ENCODE measurements around the gene ATP7B. TPM values are rescaled to one million over a fixed set of nuclear protein-coding genes. Genes with fewer than 3 reads are reported as not detected.

The ATP7B gene
- polyA plus RNA-seq, 4 donors, result 8.1 to 31.3 (median 13.5) TPM

GRCh38 chr13:52004511-52005170 is 6.6 kb downstream of the ATP7B start:
- Histone ChIP-seq H3K27me3 (ENCODE audit: control insufficient read depth in 3 of 3, insufficient read depth in 3 of 3, low read length in 3 of 3) (no peaks in the 10 kb centered on the region), H3K36me3 (ENCODE audit: control insufficient read depth in 3 of 3, insufficient read depth in 2 of 3, low read depth in 1 of 3, low read length in 3 of 3) (peaks cover 0 to 6% (median 0%) of the 10 kb centered on the region in 3 donors), H3K27ac (ENCODE audit: low read depth in 1 of 3, low read length in 2 of 3) (peak overlapping the region in 2 of 3 donors; percentile 39 to 65), H3K4me3 (ENCODE audit: low read depth in 1 of 3, low read length in 3 of 3) (peak overlapping the region in 1 of 3 donors; percentile 25), H3K4me1 (ENCODE audit: control insufficient read depth in 3 of 3, insufficient read depth in 2 of 3, low read depth in 1 of 3, low read length in 2 of 3) (peaks cover 0 to 66% (median 3%) of the 10 kb centered on the region in 3 donors), H3K9me3 (ENCODE audit: control insufficient read depth in 2 of 2, insufficient read depth in 1 of 2, low read depth in 1 of 2, low read length in 1 of 2) (no peaks in the 10 kb centered on the region)
- no peak for FAIRE-seq
- 30 to 60% (median 50%) methylated on average over 7 of the region's 7 CpGs for WGBS, 3 donors
- DNase-seq, result peak; percentile 48 to 81

- FAIRE-seq, result no peak
- H3K9me3 ChIP-seq (ENCODE audit: control insufficient read depth in 2 of 2, insufficient read depth in 1 of 2, low read depth in 1 of 2, low read length in 1 of 2), result no peaks in the 10 kb centered on the region
- H3K36me3 ChIP-seq (ENCODE audit: control insufficient read depth in 3 of 3, insufficient read depth in 2 of 3, low read depth in 1 of 3, low read length in 3 of 3), result peaks cover 0 to 6% (median 0%) of the 10 kb centered on the region in 3 donors
- DNase-seq, result peak; percentile 31 to 63
- H3K4me1 ChIP-seq (ENCODE audit: control insufficient read depth in 3 of 3, insufficient read depth in 2 of 3, low read depth in 1 of 3, low read length in 2 of 3), result peaks cover 3 to 77% (median 5%) of the 10 kb centered on the region in 3 donors
- peak overlapping the region in 1 of 3 donors; percentile 57 for H3K27ac ChIP-seq (ENCODE audit: low read depth in 1 of 3, low read length in 2 of 3)
- 34 to 68% (median 65%) methylated on average over 4 of the region's 4 CpGs for WGBS, 3 donors
- no peak overlapping the region for H3K4me3 ChIP-seq (ENCODE audit: low read depth in 1 of 3, low read length in 3 of 3)
- H3K27me3 ChIP-seq (ENCODE audit: control insufficient read depth in 3 of 3, insufficient read depth in 3 of 3, low read length in 3 of 3), result no peaks in the 10 kb centered on the region
Observed at GRCh38 chr13:52003541-52003940, 7.7 kb downstream of the ATP7B start.

- 68 to 78% (median 71%) methylated on average over 3 to 4 of the region's 4 CpGs for WGBS, 3 donors
- FAIRE-seq, result no peak
- Histone ChIP-seq H3K9me3 (ENCODE audit: control insufficient read depth in 2 of 2, insufficient read depth in 1 of 2, low read depth in 1 of 2, low read length in 1 of 2) (no peaks in the 10 kb centered on the region), H3K4me1 (ENCODE audit: control insufficient read depth in 3 of 3, insufficient read depth in 2 of 3, low read depth in 1 of 3, low read length in 2 of 3) (peaks cover 7 to 83% (median 7%) of the 10 kb centered on the region in 3 donors), H3K27me3 (ENCODE audit: control insufficient read depth in 3 of 3, insufficient read depth in 3 of 3, low read length in 3 of 3) (no peaks in the 10 kb centered on the region), H3K4me3 (ENCODE audit: low read depth in 1 of 3, low read length in 3 of 3) (no peak overlapping the region), H3K36me3 (ENCODE audit: control insufficient read depth in 3 of 3, insufficient read depth in 2 of 3, low read depth in 1 of 3, low read length in 3 of 3) (peaks cover 0 to 6% (median 2%) of the 10 kb centered on the region in 3 donors), H3K27ac (ENCODE audit: low read depth in 1 of 3, low read length in 2 of 3) (peak overlapping the region in 1 of 3 donors; percentile 57)
- DNase-seq, result no peak
Observed at GRCh38 chr13:52002361-52002760, 8.9 kb downstream of the ATP7B start.

- Histone ChIP-seq H3K4me1 (ENCODE audit: control insufficient read depth in 3 of 3, insufficient read depth in 2 of 3, low read depth in 1 of 3, low read length in 2 of 3) (peaks cover 8 to 83% (median 11%) of the 10 kb centered on the region in 3 donors), H3K27me3 (ENCODE audit: control insufficient read depth in 3 of 3, insufficient read depth in 3 of 3, low read length in 3 of 3) (no peaks in the 10 kb centered on the region), H3K36me3 (ENCODE audit: control insufficient read depth in 3 of 3, insufficient read depth in 2 of 3, low read depth in 1 of 3, low read length in 3 of 3) (peaks cover 0 to 8% (median 2%) of the 10 kb centered on the region in 3 donors), H3K27ac (ENCODE audit: low read depth in 1 of 3, low read length in 2 of 3) (no peak overlapping the region), H3K4me3 (ENCODE audit: low read depth in 1 of 3, low read length in 3 of 3) (no peak overlapping the region), H3K9me3 (ENCODE audit: control insufficient read depth in 2 of 2, insufficient read depth in 1 of 2, low read depth in 1 of 2, low read length in 1 of 2) (no peaks in the 10 kb centered on the region)
- no peak for FAIRE-seq
- peak in 1 of 2 donors; percentile 49 for DNase-seq
- WGBS, 3 donors, result 45 to 46% (median 46%) methylated on average over 3 of the region's 3 CpGs
Observed at GRCh38 chr13:52001120-52001731, 10.0 kb downstream of the ATP7B start.

- Histone ChIP-seq H3K4me1 (ENCODE audit: control insufficient read depth in 3 of 3, insufficient read depth in 2 of 3, low read depth in 1 of 3, low read length in 2 of 3) (peaks cover 8 to 87% (median 11%) of the 10 kb centered on the region in 3 donors), H3K4me3 (ENCODE audit: low read depth in 1 of 3, low read length in 3 of 3) (no peak overlapping the region), H3K27me3 (ENCODE audit: control insufficient read depth in 3 of 3, insufficient read depth in 3 of 3, low read length in 3 of 3) (no peaks in the 10 kb centered on the region), H3K27ac (ENCODE audit: low read depth in 1 of 3, low read length in 2 of 3) (peak overlapping the region in 1 of 3 donors; percentile 79), H3K9me3 (ENCODE audit: control insufficient read depth in 2 of 2, insufficient read depth in 1 of 2, low read depth in 1 of 2, low read length in 1 of 2) (no peaks in the 10 kb centered on the region), H3K36me3 (ENCODE audit: control insufficient read depth in 3 of 3, insufficient read depth in 2 of 3, low read depth in 1 of 3, low read length in 3 of 3) (peaks cover 0 to 10% (median 2%) of the 10 kb centered on the region in 3 donors)
- DNase-seq (peak in 1 of 2 donors; percentile 42), FAIRE-seq (no peak)
- WGBS, 3 donors, result 7 to 55% (median 29%) methylated on average over 1 of the region's 1 CpG
Observed at GRCh38 chr13:51999921-52000320, 11.3 kb downstream of the ATP7B start.

GRCh38 chr13:51999510-51999911 is 11.7 kb downstream of the ATP7B start:
- no peak for FAIRE-seq
- Histone ChIP-seq H3K27ac (ENCODE audit: low read depth in 1 of 3, low read length in 2 of 3) (peak overlapping the region in 2 of 3 donors; percentile 11 to 79), H3K4me1 (ENCODE audit: control insufficient read depth in 3 of 3, insufficient read depth in 2 of 3, low read depth in 1 of 3, low read length in 2 of 3) (peaks cover 8 to 84% (median 11%) of the 10 kb centered on the region in 3 donors)

GRCh38 chr13:51998723-51999509 is 12.3 kb downstream of the ATP7B start:
- H3K4me3 ChIP-seq (ENCODE audit: low read depth in 1 of 3, low read length in 3 of 3), result no peak overlapping the region
- 51 to 60% (median 54%) methylated on average over 6 of the region's 6 CpGs for WGBS, 3 donors
- DNase-seq (no peak), FAIRE-seq (no peak)
- peak overlapping the region in 2 of 3 donors; percentile 11 to 79 for H3K27ac ChIP-seq (ENCODE audit: low read depth in 1 of 3, low read length in 2 of 3)
- H3K9me3 ChIP-seq (ENCODE audit: control insufficient read depth in 2 of 2, insufficient read depth in 1 of 2, low read depth in 1 of 2, low read length in 1 of 2), result no peaks in the 10 kb centered on the region
- peaks cover 8 to 79% (median 11%) of the 10 kb centered on the region in 3 donors for H3K4me1 ChIP-seq (ENCODE audit: control insufficient read depth in 3 of 3, insufficient read depth in 2 of 3, low read depth in 1 of 3, low read length in 2 of 3)
- H3K27me3 ChIP-seq (ENCODE audit: control insufficient read depth in 3 of 3, insufficient read depth in 3 of 3, low read length in 3 of 3), result no peaks in the 10 kb centered on the region
- H3K36me3 ChIP-seq (ENCODE audit: control insufficient read depth in 3 of 3, insufficient read depth in 2 of 3, low read depth in 1 of 3, low read length in 3 of 3), result peaks cover 0 to 10% (median 2%) of the 10 kb centered on the region in 3 donors

More at GRCh38 chr13:51999510-51999911, 11.7 kb downstream of the ATP7B start:
- Histone ChIP-seq H3K36me3 (ENCODE audit: control insufficient read depth in 3 of 3, insufficient read depth in 2 of 3, low read depth in 1 of 3, low read length in 3 of 3) (peaks cover 0 to 10% (median 2%) of the 10 kb centered on the region in 3 donors), H3K27me3 (ENCODE audit: control insufficient read depth in 3 of 3, insufficient read depth in 3 of 3, low read length in 3 of 3) (no peaks in the 10 kb centered on the region), H3K9me3 (ENCODE audit: control insufficient read depth in 2 of 2, insufficient read depth in 1 of 2, low read depth in 1 of 2, low read length in 1 of 2) (no peaks in the 10 kb centered on the region), H3K4me3 (ENCODE audit: low read depth in 1 of 3, low read length in 3 of 3) (no peak overlapping the region)
- DNase-seq, result no peak
- 72 to 82% (median 77%) methylated on average over 13 of the region's 13 CpGs for WGBS, 3 donors
